ENCODE results near the gene C1QTNF5.

C1QTNF5 gene

DNA sequence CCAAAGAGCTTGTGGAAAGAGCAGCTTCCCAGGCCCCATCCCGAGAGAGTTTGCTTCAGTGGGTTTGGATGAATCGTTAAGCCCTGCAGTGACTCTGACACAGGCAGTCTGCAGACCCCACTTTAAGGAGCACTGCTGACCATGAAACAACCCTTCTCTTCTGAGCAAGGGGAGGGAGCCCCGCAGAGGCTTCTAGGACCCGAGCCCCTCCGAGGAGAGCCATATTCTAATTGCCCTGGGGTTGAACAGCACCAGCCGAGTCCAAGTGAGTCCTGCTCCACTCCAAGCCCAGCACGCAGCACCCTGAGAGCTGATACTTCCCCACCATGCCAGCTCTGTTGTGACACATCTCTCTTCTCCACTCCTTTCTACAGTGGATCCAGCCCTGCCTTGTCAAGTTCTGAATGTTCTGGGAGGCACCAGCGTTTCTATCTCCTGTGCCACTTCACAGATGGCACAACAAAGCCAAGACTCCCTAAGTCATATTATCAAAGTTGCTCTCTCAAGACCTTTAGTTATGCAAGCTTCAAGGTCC is 30.5 kb upstream of the C1QTNF5 start:
- Histone ChIP-seq H3K27ac (ENCODE audit: low read length) (no peak overlapping the region), H3K4me1 (ENCODE audit: control insufficient read depth in 1 of 2, insufficient read depth in 2 of 2, low read length in 2 of 2) (peaks cover 26 to 66% of the 10 kb centered on the region in 2 donors), H3K27me3 (ENCODE audit: low read depth, low read length) (no peaks in the 10 kb centered on the region), H3K36me3 (ENCODE audit: control insufficient read depth in 1 of 2, insufficient read depth in 2 of 2, low read length in 2 of 2) (no peaks in the 10 kb centered on the region), H3K4me3 (ENCODE audit: low read depth in 1 of 2, low read length in 2 of 2) (no peak overlapping the region), H3K9me3 (ENCODE audit: control insufficient read depth in 1 of 2, low read length in 2 of 2) (no peaks in the 10 kb centered on the region)

DNA sequence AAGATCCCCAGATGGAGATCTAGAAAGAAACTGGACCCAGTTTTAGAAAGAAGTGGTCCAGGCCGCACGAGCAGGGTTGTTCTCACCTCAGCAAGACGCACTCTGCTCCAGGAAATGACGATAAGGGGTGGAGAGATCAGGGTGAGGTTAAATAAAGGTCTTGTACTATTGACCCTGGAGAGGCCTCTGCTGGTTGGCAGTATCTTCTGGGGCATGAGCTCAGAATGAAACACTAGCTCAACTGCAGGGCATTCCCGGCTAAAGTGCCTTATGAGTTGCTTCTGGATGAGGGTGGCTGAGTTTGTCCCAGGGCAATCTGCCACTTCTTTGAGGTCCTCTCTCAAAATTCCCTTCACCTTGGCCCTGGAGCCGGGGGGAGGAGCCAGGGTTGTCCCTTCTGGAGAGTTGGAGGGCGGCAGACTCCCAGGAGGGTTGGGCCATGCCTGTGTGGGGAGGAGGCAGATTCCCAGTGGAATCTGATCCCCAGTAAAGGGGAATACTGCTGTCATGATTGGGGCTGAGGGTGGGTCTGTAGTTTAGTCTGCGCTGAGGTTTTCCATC is 29.9 kb upstream of the C1QTNF5 start:
- no peak overlapping the region for H3K4me3 ChIP-seq (ENCODE audit: low read depth in 1 of 2, low read length in 2 of 2)
- no peaks in the 10 kb centered on the region for H3K27me3 ChIP-seq (ENCODE audit: low read depth, low read length)
- H3K36me3 ChIP-seq (ENCODE audit: control insufficient read depth in 1 of 2, insufficient read depth in 2 of 2, low read length in 2 of 2) = no peaks in the 10 kb centered on the region
- H3K9me3 ChIP-seq (ENCODE audit: control insufficient read depth in 1 of 2, low read length in 2 of 2) = no peaks in the 10 kb centered on the region
- H3K4me1 ChIP-seq (ENCODE audit: control insufficient read depth in 1 of 2, insufficient read depth in 2 of 2, low read length in 2 of 2) = peaks cover 26 to 69% of the 10 kb centered on the region in 2 donors
- H3K27ac ChIP-seq (ENCODE audit: low read length) = no peak overlapping the region

DNA sequence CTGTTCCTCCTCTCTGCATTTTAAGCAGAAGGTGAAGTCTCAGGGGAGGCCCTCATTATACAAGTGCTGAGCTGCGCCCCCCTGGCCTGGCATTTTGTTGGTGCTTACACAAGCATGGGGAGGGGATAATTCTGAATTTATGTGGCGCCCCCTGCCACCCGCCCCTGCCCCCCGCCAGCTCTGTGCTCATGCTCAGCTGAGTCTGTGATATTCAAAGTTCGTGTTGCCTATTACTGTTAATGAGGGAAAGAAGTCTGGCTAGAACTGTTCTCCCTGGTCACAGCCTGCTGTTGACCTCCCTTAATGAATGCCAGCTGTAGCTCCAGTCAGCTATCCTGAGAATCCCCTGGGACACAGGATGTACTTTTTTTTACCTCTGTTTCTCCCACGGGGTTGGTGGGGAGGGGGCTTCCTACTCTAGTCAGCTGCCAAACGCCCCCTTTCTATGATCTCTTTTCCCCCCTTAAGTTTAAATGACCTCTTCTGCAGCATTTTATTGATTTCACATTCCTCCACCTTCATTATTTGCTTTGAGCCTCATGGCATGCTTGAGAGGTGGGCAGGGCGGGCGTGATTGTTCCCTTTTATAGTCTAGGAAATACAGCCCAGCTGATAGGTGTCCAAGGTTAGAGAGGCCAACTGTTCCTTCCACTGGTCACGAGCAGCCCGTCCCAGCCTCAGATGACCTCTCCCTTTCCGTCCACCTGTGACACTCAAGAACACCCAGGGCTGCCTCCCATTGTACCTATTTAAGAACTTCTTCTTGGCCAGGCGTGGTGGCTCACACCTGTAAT is 28.6 kb upstream of the C1QTNF5 start:
- no peak overlapping the region for H3K4me3 ChIP-seq (ENCODE audit: low read depth in 1 of 2, low read length in 2 of 2)
- peaks cover 35 to 69% of the 10 kb centered on the region in 2 donors for H3K4me1 ChIP-seq (ENCODE audit: control insufficient read depth in 1 of 2, insufficient read depth in 2 of 2, low read length in 2 of 2)
- peaks cover 10% of the 10 kb centered on the region for H3K27me3 ChIP-seq (ENCODE audit: low read depth, low read length)
- H3K9me3 ChIP-seq (ENCODE audit: control insufficient read depth in 1 of 2, low read length in 2 of 2) = no peaks in the 10 kb centered on the region
- H3K36me3 ChIP-seq (ENCODE audit: control insufficient read depth in 1 of 2, insufficient read depth in 2 of 2, low read length in 2 of 2) = no peaks in the 10 kb centered on the region
- H3K27ac ChIP-seq (ENCODE audit: low read length) = peak overlapping the region; percentile 68

DNA sequence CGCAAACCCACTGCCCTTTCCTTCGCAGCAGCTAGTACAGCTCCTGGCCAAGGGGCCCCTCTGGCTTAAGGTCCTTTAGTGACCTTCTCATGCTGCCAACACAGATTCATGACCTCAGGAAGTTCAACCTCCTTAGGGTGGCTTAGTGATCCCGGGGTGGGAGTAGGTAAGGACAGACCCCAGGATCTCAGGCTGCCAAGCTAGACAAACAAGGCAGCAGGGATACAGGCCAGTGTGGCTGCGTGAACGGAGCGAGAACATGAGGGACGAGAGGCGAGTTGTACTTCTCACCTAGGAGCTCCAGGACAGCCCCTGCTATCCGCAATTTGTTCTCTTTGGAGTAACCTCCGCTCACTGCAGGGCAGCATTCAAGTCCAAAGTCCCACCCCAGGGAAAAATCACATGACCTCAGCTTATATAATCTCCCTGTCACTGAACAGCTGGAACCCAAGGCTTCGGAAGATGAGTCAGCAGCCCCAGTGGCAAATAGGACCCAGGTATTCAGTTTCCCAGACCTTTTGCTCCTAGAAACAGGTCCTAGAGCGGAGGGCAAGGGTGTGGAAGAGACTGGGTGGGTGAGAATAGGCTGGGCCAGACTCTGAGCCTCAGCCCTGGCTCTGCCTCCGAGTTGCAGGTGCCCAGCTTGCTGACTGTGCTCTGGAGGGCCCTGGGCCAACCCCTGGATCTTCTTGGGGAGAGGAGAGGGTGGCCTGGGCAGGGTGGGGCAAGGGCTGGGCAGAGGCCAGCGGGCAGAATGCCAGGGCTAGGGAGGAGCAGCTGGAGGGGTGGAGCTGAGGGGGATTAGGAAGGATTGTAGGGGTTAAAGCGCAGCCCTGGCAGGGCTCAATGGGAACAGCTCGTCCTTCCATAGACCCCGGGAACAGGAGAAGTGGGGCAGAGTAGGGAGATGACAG is 27.7 kb upstream of the C1QTNF5 start:
- Histone ChIP-seq H3K36me3 (ENCODE audit: control insufficient read depth in 1 of 2, insufficient read depth in 2 of 2, low read length in 2 of 2) (no peaks in the 10 kb centered on the region), H3K4me3 (ENCODE audit: low read depth in 1 of 2, low read length in 2 of 2) (peak overlapping the region in 1 of 2 donors; percentile 29), H3K4me1 (ENCODE audit: control insufficient read depth in 1 of 2, insufficient read depth in 2 of 2, low read length in 2 of 2) (peaks cover 36 to 69% of the 10 kb centered on the region in 2 donors), H3K27me3 (ENCODE audit: low read depth, low read length) (peaks cover 10% of the 10 kb centered on the region), H3K9me3 (ENCODE audit: control insufficient read depth in 1 of 2, low read length in 2 of 2) (no peaks in the 10 kb centered on the region), H3K27ac (ENCODE audit: low read length) (peak overlapping the region; percentile 68)

DNA sequence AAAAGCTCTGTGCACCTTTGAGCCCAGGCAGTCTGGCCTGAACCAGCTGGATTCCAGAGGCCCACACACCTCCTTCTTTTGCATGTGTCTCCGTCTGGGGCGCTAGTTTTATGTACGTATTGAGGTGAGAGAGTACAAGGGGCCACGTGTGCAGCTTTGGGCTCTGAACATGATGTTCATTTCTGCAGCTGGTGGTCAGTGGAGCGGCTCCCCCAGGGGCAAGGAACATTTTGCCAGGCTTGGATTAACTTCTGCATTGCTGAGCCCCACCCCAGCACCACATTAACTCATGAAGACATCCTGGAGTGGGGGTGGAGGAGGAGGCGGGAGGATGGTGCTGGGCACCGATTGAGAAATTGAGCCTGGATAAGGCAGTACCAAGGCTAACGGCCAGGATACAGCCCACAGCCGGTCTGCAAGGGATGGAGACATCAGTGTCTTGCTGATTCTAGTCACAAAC is 27.0 kb upstream of the C1QTNF5 start:
- H3K36me3 ChIP-seq (ENCODE audit: control insufficient read depth in 1 of 2, insufficient read depth in 2 of 2, low read length in 2 of 2) = no peaks in the 10 kb centered on the region
- H3K27me3 ChIP-seq (ENCODE audit: low read depth, low read length) = peaks cover 10% of the 10 kb centered on the region
- H3K4me3 ChIP-seq (ENCODE audit: low read depth in 1 of 2, low read length in 2 of 2) = no peak overlapping the region
- no peaks in the 10 kb centered on the region for H3K9me3 ChIP-seq (ENCODE audit: control insufficient read depth in 1 of 2, low read length in 2 of 2)
- H3K27ac ChIP-seq (ENCODE audit: low read length) = peak overlapping the region; percentile 68
- peaks cover 36 to 76% of the 10 kb centered on the region in 2 donors for H3K4me1 ChIP-seq (ENCODE audit: control insufficient read depth in 1 of 2, insufficient read depth in 2 of 2, low read length in 2 of 2)

DNA sequence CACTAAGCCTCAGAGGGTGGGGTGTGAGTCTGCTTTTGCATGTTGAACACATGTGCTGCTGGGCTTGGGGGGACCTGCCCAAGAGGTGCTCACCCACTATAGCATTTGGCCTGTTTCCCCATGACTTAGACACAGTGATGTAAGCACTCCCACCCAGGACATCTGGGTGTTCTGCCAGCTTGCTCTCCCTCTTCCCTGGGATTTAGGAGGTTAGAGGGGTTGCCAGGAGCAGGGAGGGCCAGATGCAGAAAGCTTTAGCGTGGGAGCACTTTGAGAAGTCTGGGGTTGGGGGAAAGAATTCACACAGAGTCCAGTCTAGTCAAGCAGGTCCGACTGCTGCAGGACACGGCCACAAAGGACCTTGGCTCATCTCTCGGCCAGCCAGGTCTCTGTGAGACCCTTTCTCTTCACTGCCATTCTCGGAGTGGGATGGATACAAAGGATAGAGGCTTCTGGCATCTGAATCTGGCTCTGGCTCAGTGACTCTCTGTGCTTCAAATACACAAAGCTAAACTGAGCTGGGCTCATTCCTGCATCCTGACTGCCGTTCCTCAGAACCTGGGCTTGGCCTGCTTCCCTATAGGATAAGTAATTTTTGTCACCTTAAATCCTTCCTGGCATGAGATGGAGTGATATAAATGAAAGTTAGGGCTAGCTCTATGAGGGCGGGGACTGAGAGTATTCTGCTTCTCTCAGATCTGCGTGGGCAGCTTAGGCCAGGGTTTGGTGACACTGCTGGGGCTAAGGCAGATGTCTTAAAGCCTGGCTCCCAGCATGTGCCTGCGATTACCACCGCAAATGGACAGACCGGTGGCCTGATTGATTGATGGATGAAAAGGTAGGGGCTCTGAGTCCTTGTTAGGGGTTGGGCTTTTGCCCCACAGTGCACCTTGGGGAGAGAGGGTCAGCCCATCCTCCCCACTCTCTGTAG is 26.3 kb upstream of the C1QTNF5 start:
- Histone ChIP-seq H3K4me1 (ENCODE audit: control insufficient read depth in 1 of 2, insufficient read depth in 2 of 2, low read length in 2 of 2) (peaks cover 37 to 81% of the 10 kb centered on the region in 2 donors), H3K27ac (ENCODE audit: low read length) (no peak overlapping the region)

DNA sequence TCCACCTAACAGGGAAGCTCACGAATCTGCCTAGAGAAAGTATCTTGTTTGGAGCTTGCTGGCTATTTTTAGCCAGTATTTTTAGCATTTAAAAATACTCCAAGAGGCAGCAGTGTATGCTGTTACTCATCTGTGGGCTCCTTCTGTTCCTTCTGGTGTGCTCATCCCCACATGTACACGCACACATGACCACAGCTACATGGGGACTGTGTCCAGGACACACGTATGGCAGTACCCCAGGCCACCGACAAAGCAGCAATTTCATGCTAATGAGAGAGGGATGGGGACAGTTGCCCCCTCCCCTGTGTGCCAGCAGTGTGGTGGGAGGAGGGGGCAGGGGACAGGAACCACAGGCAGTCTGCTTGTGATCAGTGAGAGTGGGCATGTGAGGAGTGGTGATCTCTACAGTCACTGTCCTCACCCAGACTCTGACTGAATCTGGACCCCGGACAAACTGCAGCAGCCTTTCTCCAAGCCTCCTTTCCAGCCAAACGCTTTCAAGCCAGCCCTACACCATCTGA is 24.4 kb upstream of the C1QTNF5 start:
- Histone ChIP-seq H3K9me3 (ENCODE audit: control insufficient read depth in 1 of 2, low read length in 2 of 2) (no peaks in the 10 kb centered on the region), H3K27ac (ENCODE audit: low read length) (peak overlapping the region; percentile 60), H3K27me3 (ENCODE audit: low read depth, low read length) (peaks cover 10% of the 10 kb centered on the region), H3K36me3 (ENCODE audit: control insufficient read depth in 1 of 2, insufficient read depth in 2 of 2, low read length in 2 of 2) (peaks cover 0 to under 1% of the 10 kb centered on the region in 2 donors), H3K4me1 (ENCODE audit: control insufficient read depth in 1 of 2, insufficient read depth in 2 of 2, low read length in 2 of 2) (peaks cover 38 to 77% of the 10 kb centered on the region in 2 donors), H3K4me3 (ENCODE audit: low read depth in 1 of 2, low read length in 2 of 2) (peak overlapping the region; percentile 13 to 21)

More for the DNA sequence above, 26.3 kb upstream of the C1QTNF5 start:
- no peaks in the 10 kb centered on the region for H3K36me3 ChIP-seq (ENCODE audit: control insufficient read depth in 1 of 2, insufficient read depth in 2 of 2, low read length in 2 of 2)
- peaks cover 10% of the 10 kb centered on the region for H3K27me3 ChIP-seq (ENCODE audit: low read depth, low read length)
- H3K4me3 ChIP-seq (ENCODE audit: low read depth in 1 of 2, low read length in 2 of 2) = no peak overlapping the region
- H3K9me3 ChIP-seq (ENCODE audit: control insufficient read depth in 1 of 2, low read length in 2 of 2) = no peaks in the 10 kb centered on the region

DNA sequence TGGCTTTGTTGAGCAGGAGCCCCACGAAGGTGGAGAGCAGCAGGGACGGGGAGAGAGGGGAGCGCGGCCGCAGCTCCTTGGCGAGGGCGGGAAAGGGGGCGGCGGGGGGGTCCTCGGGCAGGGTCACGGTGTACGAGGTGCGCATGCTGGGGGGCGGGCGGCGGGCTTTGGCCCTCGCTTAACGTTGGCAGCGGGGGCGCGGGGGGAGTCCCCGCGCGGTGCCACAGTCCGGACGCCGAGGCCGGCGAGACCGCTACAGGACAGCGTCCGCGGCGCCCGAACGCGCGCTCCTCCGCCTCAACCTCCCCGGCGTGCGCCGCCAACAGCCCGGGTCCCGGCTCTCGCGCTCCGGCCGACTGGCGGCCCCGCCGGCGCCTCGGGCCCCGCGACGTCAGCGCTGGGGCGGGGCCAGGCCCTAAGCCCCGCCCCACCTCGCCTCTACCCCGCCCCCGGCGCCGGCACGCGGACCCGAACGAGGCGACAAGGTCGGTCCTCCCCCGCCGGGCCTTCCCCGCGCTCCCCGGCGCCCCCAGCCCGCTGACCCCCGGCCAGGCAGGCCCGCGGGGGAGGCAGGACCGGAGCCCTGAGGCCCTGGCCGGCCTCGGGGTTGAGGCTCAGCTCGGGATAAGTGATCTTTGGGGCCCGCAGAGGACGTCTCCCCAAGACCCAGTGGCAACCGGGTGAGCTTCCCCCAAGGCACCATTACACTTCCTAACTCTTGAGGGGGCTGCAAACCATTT is 23.3 kb upstream of the C1QTNF5 start:
- Histone ChIP-seq H3K36me3 (ENCODE audit: control insufficient read depth in 1 of 2, insufficient read depth in 2 of 2, low read length in 2 of 2) (peaks cover 0 to 11% of the 10 kb centered on the region in 2 donors), H3K9me3 (ENCODE audit: control insufficient read depth in 1 of 2, low read length in 2 of 2) (no peaks in the 10 kb centered on the region), H3K27me3 (ENCODE audit: low read depth, low read length) (peaks cover 10% of the 10 kb centered on the region), H3K4me1 (ENCODE audit: control insufficient read depth in 1 of 2, insufficient read depth in 2 of 2, low read length in 2 of 2) (peaks cover 36 to 69% of the 10 kb centered on the region in 2 donors), H3K27ac (ENCODE audit: low read length) (peak overlapping the region; percentile 60), H3K4me3 (ENCODE audit: low read depth in 1 of 2, low read length in 2 of 2) (peak overlapping the region; percentile 21 to 46)

DNA sequence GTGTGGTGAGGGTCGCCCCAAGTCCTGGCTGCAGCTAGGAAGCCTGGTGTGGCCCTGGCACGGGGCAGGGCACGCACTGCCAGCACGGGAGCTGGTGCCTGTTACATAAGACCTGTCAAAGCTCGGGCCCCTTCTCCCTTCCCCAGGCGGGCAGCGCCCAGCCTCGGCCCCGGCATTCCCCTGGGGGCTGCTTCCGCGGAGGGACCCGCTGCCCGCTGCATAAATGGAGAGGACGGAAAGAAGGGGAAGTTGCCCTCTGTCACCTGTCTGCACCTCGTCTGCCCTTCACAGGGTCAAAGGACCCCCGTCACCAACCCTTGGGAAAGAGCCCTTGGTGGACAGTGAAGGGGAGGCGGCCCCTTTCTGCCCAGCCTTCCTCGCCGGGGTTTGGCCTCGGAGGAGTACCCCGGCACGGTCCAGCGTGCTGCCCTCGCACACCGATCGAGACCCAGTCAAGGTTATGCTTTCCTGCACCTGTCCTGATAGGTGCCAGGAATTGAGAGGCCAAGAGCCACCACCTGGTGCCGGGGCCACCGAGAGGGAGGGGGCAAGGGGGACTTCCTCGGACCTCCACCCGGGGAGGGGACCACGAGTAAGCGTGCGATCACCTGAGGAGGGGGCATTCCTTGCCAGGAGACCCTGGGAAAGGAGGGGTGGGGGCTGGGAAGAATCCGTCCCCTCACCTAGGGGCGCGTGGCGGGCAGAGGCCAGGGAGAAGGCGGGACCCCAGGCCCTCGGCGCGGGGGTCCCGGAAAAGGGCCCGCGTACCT is 22.6 kb upstream of the C1QTNF5 start:
- Histone ChIP-seq H3K27ac (ENCODE audit: low read length) (peak overlapping the region; percentile 35), H3K9me3 (ENCODE audit: control insufficient read depth in 1 of 2, low read length in 2 of 2) (no peaks in the 10 kb centered on the region), H3K4me1 (ENCODE audit: control insufficient read depth in 1 of 2, insufficient read depth in 2 of 2, low read length in 2 of 2) (peaks cover 29 to 61% of the 10 kb centered on the region in 2 donors), H3K27me3 (ENCODE audit: low read depth, low read length) (peaks cover 10% of the 10 kb centered on the region), H3K4me3 (ENCODE audit: low read depth in 1 of 2, low read length in 2 of 2) (peak overlapping the region; percentile 0 to 46), H3K36me3 (ENCODE audit: control insufficient read depth in 1 of 2, insufficient read depth in 2 of 2, low read length in 2 of 2) (peaks cover 0 to 17% of the 10 kb centered on the region in 2 donors)
